ENCODE results near the gene FOLR2.
"Not testable (repeated sequence)": the region's sequence is repeated elsewhere in the genome, so short reads cannot be mapped to it uniquely, and the experiment has no call there.

FOLR2 gene

GRCh38 chr11:72206794-72207193 is 9.8 kb upstream of the FOLR2 start:
- not testable (repeated sequence) for DNase-seq (ENCODE audit: low read depth, low spot score)

GRCh38 chr11:72208281-72208680 is 8.3 kb upstream of the FOLR2 start:
- no peak for DNase-seq (ENCODE audit: low read depth, low spot score)

DNA sequence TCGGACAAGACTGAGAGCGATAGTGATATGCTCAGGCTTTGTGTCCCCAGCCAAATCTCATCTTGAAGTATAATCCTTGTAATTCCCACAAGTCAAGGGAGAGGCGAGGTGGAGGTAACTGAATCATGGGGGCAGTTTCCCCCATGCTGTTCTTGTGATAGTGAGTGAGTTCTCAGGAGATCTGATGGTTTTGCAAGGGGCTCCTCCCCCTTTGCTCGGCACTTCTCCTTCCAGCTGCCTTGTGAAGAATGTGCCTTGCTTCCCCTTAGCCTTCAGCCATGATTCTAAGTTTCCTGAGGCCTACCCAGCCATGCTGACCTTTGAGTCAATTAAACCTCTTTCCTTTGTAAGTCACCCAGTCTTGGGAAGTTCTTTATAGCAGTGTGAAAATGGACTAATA is 7.5 kb upstream of the FOLR2 start:
- no peak for DNase-seq (ENCODE audit: low read depth, low spot score)

DNA sequence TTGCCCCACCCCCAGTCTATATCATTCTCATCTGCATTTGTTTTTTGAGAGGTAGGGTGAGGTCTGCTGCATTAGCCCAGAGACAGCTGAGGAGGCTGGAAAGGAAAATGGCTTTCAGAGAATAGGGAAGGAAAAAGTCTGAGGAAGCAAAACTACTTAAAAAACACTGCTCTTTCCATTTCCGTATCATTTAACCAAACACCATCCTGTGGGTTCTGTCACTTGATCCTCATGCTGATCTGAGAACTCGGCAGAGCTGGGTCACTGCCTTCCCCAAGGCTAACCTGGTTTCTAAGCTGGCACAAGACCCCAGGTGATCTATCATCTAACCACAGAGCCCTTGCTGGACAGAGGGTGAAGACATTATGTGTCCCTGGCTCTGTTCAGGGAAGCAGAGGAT is 1.2 kb downstream of the FOLR2 start:
- no peak for DNase-seq (ENCODE audit: low read depth, low spot score)

DNA sequence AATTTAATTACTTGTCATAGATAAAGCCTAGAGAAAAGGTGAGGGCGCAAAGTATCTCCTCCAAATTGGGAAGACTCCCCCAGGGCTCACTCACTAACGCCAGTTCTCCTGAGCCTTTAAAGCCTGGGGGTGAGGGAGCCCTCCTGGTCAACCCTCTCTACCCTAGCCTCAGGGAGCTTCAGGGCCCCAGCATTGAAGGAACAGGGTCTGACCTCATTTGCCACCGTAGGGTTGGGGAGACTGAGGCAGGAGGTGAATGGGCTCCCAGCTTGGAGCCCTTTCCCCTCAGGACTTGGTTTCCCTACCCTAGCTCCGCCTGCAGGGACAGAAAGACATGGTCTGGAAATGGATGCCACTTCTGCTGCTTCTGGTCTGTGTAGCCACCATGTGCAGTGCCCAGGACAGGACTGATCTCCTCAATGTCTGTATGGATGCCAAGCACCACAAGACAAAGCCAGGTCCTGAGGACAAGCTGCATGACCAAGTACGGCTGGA is 1.7 kb downstream of the FOLR2 start:
- no peak for DNase-seq (ENCODE audit: low read depth, low spot score)

- DNase-seq (ENCODE audit: low read depth, low spot score), result no peak
These were observed 4.2 kb downstream of the FOLR2 start for GRCh38 chr11:72220696-72221363.

DNA sequence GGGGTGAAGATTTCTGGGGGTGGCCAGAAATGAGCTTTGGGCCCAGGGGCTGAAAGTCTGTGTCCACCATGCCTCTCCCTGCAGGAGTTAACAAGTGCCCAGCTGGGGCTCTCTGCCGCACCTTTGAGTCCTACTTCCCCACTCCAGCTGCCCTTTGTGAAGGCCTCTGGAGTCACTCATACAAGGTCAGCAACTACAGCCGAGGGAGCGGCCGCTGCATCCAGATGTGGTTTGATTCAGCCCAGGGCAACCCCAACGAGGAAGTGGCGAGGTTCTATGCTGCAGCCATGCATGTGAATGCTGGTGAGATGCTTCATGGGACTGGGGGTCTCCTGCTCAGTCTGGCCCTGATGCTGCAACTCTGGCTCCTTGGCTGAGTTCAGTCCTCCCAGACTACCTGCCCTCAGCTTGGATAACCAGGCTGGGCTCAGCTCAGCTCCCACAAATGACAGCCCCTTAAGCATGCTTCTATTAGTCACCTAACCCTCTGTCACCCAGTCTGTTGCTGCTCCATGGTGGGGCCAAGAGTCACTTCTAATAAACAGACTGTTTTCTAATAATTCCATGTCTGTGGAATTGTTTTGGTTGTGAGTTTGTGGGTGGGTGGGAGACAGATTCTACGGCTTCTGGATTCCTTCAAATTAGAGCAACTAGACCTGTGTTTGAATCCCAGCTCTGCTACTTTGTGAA is 4.9 kb downstream of the FOLR2 start:
- DNase-seq (ENCODE audit: low read depth, low spot score), result no peak

- DNase-seq (ENCODE audit: low read depth, low spot score), result no peak
These were observed 5.7 kb downstream of the FOLR2 start for GRCh38 chr11:72222106-72222891.

DNA sequence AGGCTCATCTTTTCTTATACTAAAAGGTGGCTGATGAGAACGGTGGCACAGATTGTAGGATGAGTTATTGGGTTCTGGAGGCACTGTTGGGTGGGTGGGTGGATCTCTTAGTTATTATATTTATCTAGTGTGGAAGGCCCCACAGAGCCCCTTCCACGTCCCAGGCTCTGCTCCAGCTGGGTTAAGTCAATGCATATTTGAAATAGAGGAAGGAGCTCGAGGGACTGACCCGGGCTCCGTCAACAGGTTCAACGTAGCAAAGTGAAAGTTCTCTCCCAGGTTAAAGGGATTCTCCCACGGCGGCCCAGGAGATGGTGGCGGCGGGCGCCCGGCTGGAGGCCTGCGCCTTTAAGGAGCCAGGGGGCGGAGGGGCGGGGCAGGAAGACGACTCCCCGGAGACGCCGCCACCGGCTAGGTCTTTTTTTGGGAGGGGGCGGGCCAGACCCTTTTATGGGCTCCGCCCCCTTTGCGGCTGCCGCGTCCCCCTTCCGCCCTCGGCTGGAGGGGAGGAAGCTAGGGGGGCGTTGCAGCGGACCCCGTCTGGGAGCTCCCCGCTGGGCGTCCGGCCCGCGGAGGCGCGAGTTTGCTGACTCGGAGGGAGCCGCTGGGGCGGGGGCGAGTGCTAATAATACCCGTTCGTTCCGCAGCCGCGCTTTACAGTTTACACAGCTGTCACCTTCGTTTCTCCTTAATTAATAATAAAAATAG is 6.5 kb downstream of the FOLR2 start:
- peak; percentile 85 for DNase-seq (ENCODE audit: low read depth, low spot score)

DNA sequence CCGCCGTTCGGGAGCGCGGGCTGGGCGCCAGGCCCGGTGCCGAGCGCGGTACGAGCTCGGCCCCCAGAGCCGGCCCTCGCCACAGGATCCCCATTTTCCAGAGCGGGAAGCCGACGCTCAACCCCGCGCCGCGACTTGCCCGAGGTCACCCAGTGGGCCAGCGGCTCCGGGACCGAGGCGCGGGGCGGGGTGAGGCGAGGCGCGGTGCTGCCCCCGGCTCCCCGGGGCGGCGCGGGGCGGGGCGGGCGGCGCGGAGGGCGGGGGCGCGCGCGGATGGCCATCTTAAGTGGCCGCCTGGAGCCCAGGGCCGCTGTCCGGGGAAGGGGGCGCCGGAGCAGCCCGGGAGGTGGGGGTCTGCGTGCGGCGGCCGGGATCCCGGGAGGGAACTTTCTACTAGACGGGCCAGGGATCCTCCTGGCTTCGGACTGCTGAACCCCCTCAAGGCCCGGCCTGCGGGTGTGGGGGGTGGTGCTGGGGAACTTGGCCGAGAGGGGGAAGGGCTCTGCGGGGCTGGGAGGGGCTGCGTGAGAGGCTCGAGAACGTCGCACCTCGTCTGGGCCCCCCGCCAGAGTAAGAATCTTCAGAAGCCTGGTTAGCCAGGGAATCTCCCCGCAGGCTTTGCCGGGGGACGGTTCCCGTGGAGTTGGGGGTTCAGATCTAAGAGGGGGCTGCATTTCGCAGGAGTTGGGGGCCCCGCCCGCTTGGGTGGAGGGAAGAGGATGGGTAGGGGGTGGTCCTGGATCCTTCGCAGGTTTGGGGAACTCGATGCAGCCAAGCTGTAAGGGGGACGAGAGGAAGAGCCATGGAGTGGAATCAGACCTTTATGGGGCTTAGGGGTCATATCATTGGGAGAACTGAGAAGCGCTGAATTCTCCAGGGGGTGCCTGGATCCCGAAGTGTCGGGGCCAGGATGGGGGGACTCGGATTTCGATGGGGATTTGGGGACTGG is 7.3 kb downstream of the FOLR2 start:
- peak; percentile 26 for DNase-seq (ENCODE audit: low read depth, low spot score)

GRCh38 chr11:72224564-72225410 is 8.2 kb downstream of the FOLR2 start, which contains the start of gene INPPL1:
INPPL1 (plus strand) TSS chr11:72224767; CDS start chr11:72224985, 218 bp downstream.
- no peak for DNase-seq (ENCODE audit: low read depth, low spot score)

DNA sequence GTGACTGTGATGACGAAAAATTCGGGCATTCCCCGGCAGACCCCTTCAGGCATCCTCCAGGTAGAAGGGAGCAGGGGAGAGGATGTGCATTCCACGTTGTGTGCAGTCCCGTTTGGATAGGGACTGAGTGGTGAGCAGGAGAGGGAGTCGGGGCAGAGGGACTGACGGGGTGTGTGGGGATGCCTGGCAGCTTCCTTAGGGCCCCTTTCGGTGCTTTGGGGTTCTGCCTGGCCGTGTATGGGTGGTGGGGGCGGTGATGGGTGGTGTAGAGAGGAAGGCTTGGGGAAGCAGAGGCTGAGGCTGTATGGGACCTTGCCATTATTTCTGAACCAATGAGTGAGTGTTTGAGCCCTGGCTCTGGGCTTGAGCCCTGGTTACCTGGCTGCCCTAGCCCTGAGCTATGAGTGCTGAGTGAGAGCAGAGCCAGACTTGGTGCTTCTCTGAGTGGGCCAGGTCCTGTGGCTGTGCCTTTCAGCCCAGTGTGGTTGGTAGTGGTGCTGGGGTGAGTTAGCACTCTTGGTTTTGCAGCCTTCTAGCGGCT is 8.9 kb downstream of the FOLR2 start:
- DNase-seq (ENCODE audit: low read depth, low spot score), result no peak

DNA sequence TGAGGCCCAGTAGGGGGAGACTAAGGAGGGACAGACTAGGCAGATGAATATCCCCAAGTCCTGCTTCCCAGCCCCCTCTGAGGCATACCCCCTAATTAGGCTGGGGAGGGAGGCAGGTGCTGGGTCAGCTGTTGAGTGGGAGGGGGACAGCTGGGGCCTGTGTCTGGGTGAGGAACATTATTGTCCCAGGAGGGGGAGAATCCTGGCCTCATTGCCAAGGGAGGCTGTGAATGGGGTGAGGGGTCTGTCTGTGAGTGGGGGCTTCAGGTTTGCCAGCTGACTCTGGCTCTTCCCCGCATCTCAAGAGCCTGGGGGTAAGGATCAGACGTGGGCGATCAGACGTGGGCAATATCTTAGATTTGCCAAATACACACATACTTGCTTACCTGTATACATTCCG is 10.1 kb downstream of the FOLR2 start:
- no peak for DNase-seq (ENCODE audit: low read depth, low spot score)

- no peak for DNase-seq (ENCODE audit: low read depth, low spot score)
These were observed 11.0 kb downstream of the FOLR2 start for GRCh38 chr11:72227316-72228228.

DNA sequence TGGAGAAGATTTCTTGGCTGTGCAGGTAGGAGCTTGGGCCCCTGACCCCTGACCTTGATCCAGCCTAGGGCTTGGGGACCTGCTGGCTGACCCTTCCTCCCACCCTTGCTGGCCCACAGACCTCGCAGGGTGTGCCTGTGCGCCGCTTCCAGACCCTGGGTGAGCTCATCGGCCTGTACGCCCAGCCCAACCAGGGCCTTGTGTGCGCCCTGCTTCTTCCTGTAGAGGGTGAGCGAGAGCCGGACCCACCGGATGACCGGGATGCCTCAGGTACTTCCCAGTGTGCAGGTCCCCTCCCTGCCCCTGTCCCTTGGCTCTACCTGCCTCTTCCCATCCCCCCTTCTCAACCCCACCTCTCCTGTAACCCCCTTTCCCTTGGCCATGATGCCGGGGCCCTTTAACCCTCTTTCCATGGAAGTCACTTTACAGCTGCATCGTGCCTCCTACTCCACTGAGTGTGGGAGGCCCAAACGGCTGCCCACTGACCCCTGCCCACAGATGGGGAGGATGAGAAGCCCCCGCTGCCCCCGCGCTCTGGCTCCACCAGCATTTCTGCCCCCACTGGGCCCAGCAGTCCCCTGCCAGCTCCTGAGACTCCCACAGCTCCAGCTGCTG is 11.7 kb downstream of the FOLR2 start:
- no peak for DNase-seq (ENCODE audit: low read depth, low spot score)

GRCh38 chr11:72228844-72229231 is 12.2 kb downstream of the FOLR2 start:
- no peak for DNase-seq (ENCODE audit: low read depth, low spot score)

- DNase-seq (ENCODE audit: low read depth, low spot score), result no peak
These were observed 12.8 kb downstream of the FOLR2 start for GRCh38 chr11:72229336-72229924.

Data from activated CD4-positive, CD25-positive, alpha-beta regulatory T cell treated with anti-CD3 and anti-CD28 coated beads, Interleukin-2, amount 50 U/mL, for 16 hours (primary cell).